Mesenteric fat pad (tissue), 1 donor: ENCODE measurements around the gene ROBO1. TPM values are rescaled to one million over a fixed set of nuclear protein-coding genes. Genes with fewer than 3 reads are reported as not detected.

ENCODE experiments used
- DNase-seq: peaks from one replicate; pipeline ENCODE4 v3.0.0-alpha.2; 2020; ENCODE audit warnings: low spot score
- total RNA-seq: library from RNA; stranded (reverse); fragmentation: NEBNext Ultra II Directional; extraction: Animal tissue kit (Norgen Biotek cat#: 25700); gene quantifications from one replicate; pipeline ENCODE4 v1.2.1, GENCODE V29; 2021
- donor health status: DM: yes; HTN: yes; CAD: no.

The ROBO1 gene
- total RNA-seq, 1 donor from 2014 or later, result 7.1 TPM

DNA sequence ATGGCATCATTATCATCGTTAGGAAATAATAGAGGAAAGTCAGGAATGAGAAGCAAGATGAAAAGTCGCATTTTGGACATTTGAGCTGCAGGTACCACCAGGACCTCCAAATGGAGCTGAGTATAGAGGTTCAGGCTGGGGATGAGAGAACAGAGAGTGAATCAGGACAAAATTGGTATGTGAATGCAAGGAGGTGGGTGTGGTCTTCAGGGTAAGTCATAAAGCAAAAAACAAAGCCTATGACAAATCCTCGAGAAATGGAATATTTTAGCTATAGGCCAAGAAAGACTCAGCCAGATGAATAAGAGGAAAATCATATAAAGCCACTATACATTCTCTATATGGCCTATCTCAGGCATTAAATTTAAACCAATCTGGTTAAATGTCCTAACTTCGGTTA, 841.3 kb downstream of the ROBO1 start:
- no peak for DNase-seq

DNA sequence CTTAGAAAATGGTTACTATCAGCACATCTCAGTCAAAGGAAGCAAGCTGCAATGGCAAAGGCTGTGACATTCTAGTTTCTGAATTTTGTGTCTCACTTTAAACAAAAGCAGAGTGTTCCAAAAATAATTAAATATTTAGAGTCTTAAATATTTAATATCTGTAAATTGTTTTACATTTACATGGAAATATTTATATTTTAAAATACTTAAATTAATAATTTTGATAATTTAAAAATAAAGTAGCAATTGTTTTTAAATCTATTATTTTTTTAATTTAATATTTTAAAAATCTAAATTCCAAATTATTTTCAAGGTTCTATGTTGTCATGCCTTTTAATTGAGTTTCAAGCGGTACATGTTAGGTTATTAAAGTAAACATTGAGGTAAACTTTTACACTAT, 843.1 kb downstream of the ROBO1 start:
- no peak for DNase-seq

DNA sequence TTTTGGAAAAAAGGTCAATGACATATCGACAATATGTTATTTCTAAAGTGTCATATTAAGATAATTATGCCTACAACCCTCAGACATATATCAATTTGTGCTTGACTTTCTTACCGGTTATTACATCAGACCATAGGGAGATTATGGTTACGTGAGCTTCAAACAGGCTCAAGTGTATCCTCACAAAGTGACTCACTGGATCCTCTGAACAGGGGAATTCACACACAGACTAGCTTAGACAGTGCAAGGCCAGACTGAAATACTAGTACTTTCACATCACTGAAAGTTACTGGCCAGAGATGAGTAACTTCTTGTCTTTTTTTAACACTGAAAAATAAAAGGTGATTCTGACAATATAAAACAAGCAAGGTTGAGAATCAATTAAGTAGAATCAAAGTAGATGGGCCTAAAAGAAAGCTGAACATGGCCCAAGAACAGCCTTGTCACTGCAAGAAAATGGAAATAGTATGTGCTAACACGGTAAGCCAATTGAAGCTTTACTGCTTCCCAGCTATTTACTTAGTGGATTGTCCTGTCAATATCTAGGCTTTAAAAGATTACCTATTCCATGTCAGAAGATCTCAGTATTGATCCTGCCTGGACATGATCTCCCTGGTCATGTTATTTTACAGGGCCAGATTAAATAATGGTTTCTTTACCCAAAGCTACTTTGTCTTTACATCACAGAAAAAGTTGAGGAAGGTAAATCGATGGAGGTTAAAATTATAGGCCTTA, 848.6 kb downstream of the ROBO1 start:
- no peak for DNase-seq

DNA sequence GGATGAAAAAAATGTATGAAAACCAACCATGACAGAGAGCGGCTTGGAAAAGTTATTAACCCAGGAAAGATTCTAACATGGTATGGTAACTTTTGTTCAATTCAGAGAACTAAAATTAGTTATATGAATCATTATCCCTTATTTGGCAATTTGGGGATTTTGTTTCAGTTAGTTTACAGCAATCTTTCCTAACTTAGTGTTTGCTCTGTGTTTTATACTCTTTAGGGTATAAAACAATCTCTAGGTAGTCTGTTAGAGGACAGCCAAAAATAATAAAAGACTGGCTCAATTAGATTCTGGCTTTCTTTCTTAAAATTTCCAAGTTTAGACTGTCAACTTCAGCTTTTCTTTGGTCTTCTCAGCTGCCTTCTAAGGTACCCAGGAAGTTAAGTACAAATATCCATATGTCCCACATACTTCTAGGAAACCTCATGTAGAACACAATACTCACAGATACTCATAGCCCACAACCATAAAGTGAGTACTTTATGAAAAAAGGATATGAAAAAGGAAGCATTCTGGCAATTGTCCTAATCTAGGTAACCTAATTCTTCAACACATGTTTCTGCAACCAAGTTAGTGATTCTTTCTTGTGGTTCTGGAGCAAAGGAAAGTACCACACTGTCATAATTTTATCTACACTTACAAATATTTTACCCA, 849.3 kb downstream of the ROBO1 start:
- no peak for DNase-seq

DNA sequence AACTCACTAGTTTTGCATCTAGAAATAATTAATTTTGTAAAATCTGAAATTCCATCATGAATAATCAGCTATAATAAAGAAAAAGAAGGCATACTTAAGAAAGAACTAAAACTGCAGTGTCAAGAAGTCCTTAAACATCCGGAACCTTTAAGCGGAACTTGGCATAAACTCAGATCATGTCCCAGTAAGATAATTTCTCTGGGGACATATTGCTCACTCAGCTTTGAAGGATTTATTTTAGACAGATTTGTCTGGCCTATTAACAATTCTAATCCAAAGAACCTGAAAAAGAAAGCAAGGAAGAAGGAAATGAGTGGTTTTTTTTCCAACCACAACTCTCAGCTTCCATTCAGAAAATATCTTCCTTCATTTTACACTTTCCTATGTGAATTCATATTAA, 850.3 kb downstream of the ROBO1 start:
- DNase-seq, result no peak

DNA sequence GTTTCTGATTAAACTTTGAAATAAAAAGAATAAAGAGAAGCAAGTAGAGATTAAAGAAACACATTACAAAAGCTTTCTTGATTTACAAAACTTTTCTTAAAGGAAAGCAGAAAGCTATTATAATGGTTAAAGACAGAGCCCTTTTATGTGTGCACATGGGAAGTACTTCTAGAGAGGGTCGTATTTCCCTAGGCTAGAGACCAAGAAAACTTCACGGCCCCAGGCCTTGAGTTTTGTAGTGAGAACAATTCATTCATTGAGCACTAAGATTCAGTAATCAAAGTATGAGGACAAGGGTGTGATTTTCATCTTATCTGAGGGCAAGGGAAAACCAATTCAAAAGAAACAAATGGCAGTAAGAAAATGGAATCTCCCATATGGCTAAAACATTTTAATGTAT, 854.1 kb downstream of the ROBO1 start:
- DNase-seq, result no peak

DNA sequence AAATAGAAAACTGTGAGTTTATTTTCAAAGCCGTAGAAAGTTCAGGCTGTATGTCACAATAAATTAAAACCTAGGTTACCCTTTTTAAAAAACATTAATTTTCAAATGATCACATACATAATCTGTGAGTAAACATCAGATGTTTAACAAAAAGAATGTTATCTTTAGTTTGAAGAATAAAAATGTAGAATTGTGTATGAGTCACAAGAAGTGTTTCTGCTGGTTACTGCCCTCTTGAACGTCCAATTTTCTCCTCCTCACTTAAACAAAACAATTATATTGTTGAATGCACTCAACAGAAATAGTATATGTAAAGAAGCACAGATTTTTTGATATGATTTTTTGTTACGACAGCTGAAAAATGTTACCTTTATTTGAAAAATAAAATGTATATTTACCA, 855.1 kb downstream of the ROBO1 start:
- no peak for DNase-seq

DNA sequence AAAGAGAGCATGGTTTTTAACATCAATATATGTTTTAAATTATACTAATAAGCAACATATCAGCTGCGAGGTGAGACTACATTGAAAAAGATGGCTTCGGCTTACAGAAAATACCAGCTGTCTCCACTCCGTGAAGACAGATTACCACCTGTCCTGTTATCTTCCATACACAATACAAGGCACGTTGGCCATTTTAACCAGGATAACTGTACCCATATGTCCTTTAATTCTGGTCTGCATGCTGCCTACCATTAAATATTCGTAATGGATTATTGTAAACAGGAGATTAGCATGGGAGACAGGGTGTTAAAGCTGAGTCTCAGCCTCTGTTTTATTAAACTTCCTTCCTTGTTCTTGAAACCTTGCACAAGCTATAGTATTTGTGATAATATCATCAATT, 855.5 kb downstream of the ROBO1 start:
- no peak for DNase-seq

DNA sequence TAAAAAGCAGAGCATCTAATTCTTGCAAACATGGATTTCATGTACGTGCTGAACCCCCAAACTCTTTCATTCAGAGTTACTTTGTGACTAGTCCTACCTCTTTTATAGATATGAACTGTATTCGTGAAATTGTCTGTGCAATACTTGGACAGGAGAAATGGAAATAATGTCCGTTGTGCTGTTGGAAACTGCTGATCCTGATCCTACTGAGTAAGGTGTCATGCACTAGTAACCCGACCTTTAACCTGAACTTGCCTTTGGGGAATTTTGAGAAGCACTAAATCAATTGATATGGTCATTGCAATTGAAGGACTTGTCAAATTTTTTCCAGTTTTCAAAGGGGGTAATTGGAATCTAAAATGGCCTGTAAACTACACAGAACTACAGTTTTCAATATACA, 856.4 kb downstream of the ROBO1 start:
- no peak for DNase-seq

DNA sequence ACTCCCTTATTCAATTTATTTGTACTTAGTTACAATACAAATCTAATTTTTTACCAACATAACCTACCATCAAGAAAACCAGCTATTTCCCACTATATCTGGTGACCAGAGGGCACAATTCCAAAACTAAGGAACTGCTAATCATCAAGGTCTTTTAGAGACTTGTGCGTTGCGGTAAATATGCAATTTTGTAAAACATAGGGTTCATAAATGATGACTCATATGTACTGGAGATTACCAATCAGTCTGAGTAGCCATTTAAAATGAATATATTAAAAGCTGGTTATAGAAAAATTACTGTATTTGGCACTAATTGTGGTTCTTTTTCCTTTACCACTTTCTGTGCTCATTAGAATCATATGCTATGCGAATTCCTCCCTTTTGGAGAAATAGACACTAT, 859.6 kb downstream of the ROBO1 start:
- no peak for DNase-seq

DNA sequence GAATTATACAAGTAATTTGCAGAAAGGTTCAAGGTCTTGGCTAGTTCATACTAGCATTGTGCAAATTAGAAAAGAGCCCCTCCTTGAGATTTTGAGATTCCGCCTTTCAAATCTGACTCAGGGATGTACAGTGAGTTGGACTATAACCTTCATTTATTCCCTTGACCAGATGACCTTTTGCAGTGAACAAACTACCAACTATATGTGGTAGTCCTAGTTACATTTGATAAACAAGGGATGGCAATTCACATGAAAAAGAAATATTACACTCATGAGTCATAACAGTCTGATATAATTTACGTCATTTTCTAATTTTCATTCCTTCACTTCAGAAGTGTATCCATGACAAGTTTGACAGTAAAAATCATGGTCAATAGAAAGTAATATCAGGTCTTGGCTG, 860.4 kb downstream of the ROBO1 start:
- no peak for DNase-seq

DNA sequence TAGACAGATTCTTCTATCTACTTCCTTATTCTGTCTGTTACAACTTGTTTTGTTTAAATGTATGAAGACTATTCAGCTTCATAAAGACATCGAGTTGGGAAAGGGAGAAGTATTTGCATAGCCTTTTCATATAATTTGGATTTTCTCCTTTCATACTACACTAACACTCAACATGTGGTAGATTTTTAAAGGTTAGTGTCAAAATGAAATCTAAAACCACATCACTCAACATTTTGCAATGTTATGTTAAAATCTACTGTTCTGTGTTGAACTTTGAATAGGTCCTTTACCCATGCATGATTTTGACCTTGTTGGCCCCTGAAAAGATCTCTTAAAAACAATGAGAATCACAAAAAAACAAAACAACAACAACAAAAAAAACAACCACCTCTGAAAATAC, 860.9 kb downstream of the ROBO1 start:
- no peak for DNase-seq

DNA sequence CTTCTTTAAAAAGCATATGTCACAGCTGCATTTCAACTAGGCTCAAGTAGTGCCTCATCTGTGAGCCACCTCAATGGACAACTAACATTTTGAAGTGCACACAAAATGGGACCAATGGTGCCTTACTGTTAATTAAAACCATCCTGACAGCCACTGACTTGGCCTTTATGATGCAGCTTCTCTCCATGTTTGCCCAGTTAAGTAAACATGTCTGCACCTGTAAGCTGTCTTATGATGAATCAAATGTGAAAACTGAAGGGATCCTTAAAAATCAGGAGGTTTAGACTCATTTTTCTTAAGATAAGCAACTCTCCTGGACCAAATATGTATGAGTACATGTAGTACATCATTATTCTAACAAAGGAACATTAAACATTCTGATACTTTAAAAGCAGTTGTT, 861.6 kb downstream of the ROBO1 start:
- no peak for DNase-seq

DNA sequence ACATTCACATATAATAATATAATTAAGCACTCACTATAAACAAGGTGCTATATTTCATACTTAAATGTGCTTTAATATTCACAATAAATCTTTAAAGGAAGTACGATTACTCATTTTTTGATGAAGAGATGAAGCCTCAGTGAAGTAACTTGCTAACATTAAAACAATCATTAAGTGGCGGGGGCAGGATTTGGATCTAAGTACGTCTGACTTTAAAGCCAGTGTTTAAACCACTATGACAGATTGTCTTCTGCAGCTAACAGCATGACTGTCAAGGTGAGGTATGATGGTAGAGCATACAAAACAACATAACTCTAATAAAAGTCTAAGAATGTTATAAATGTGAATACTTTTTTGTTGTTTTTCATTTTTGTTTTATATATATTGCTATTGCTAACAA, 862.1 kb downstream of the ROBO1 start:
- no peak for DNase-seq

DNA sequence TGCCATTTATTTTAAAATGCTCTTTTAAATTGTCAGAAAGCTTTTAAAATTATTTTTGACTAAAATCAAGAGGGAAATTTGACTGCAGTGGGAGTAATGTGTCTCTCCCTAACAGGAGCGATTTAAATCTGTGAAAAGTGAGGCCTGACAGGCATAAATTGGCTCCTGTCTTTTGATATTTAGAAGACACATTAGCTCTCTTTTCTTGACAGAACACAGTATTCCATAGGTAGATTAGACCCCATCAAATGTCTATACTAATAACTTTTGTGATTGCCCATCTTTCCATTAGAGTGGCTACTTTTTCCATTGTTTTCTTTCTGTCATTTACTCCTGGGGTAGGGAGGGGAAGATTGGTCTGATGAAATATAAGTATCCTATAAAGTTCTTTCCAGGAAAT, 866.3 kb downstream of the ROBO1 start:
- DNase-seq, result no peak

DNA sequence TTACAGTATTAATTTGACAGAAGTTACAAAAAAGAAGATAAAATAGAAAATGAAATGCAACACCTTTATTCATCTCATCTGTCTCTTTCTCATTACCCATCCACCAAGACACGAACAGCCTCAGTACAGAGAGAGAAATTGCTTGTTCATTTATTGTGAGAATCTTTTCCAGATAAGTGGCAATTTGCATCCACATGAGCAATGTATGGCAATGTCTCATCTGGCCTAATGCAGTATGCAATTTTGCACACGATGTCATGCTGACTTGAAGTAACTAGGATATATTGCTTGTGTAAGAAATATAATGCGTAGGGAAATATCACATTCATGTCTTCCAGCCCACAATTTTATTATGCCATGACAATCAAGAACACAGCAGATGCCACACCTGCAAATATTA, 866.9 kb downstream of the ROBO1 start:
- no peak for DNase-seq

DNA sequence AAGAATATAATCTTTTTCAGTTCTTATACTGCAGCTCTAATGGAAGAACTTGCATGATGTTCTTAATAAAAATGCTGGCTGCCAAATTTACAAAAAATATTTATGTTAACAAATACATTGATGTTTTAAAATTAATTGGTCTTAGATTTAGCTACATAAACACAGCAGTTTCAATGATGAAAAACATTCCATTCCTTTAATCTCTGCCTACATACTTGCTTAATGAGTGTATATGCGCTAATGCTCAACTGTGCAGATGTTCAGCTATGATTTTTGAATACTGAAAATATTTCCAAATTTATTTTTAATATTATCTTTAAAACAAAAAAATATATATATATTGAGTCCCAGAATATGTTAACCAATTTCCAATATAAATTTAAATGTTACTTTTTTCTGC, 867.4 kb downstream of the ROBO1 start:
- no peak for DNase-seq

DNA sequence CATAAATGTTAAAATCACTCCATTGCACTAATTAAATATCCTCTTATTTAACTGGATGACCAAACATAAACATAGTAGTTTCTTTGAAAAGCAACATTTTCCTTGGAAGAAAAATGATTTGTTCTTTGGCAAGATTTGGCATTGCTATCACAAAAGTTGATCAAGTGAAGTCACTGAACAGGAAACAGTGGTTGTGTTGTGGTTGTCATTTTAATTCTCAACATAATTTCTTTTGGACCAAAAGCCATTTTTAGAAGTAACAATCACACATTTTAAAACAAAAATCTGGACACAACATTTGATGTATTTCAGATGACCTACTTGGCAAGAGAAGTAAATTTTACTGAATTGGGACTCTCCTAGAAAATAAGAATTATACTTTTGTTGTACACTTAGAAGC, 872.3 kb downstream of the ROBO1 start:
- DNase-seq, result no peak

DNA sequence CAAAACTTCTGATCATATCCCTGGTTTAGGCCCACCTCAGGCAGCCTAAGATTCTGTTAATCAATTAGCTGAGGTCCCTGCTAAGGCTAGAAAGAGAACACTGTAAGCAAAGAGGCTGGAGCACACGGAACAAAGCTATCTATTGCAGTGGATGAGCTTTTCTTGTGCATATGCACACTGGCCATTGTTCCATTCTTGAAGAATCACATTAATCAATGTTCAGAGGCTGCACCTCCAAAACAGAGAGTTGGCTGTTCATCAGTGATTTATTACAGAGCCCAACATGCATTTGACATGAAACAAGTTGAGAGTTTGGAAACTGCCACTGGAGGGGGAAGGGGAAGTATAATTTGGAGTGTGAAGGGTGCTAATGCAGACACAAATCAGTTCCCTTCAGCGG, 873.0 kb downstream of the ROBO1 start:
- no peak for DNase-seq

DNA sequence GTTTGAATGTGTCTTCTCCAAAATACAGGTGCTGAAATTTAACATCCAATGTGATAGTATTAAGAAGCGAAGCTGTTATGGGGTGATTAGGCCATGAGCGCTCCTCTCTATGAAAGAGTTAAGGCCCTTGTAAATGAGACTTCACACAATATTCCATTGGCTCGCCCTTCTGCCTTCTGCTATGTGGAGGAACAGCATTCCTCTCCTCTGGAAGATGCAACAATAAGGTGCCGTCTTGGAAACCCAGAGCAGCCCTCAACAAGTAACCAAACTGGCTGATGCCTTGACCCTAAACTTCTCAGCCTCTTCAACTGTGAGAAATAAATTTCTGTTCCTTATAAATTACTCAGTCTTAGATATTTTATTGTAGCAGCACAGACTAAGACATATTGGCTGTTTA, 874.6 kb downstream of the ROBO1 start:
- no peak for DNase-seq

DNA sequence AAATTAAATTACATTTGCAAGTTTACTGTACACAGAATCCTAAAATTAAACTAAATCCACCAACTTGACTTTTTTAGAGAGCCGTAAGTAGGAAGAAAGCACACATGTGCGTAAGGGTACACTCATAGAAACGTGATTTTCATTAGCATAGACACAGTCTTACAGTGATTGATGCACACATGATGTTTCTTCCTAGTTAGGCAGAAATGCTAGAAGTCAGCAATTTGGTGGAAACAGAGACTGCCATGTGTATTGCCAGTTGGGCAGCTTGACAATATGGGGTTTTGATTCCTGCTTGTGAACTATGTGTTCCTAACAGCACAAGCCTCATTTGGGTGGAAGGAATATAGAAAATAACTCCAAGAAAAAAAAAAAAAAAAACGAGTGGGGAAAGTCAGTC, 878.5 kb downstream of the ROBO1 start:
- DNase-seq, result no peak

DNA sequence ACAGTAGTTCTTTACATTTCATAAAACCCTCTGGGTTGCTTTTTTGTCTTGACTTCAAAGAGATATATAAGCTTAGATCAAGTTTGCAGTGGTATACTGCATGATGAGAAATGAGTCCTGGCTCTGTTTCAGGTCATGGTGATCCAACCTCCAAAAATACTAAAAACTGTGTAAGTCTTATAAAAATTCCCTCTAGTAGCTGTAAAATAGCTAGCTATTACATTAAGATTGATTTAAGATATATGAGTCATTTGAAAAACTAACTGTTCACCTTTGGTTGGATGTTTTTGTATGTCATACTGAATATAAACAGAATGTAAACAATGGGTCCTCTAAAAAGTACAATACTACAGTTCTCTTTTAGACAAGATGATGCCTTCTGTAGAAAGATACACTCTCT, 879.2 kb downstream of the ROBO1 start:
- DNase-seq, result no peak

DNA sequence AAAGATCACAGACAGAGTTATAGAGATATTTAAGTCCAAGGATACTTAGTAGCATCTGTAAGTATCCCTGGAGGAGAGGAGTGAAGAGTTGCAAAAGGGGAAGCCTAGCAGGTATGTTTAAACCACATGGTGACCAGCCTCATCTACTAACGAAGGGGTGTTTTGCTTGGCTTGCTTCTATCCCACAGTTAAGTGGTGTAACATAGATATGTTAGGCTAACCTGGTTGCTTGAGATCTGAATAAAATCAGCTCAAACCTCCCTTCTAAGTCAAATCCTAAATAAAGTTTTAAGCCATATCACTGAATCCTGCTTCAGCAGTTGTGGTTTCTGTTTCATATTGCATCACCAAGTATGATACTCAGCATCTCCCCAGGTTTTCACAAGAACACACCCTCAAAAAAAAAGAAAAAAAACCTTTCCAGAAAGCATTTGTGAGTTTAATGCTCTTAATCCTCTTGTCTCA, 880.2 kb downstream of the ROBO1 start:
- DNase-seq, result no peak
